GM23338 (cell line): Measurements from ENCODE around the gene EHD3. TPM values are rescaled to one million over a fixed set of nuclear protein-coding genes. Genes with fewer than 3 reads are reported as not detected.

Experiments
- ATAC-seq: fragments of 200-7000 bp; cut with Tn5 transposase; 3 replicates; pipeline ENCODE4 v1.9.1; 2020
- DNase-seq: peaks from one replicate; pipeline ENCODE4 v3.0.0-alpha.2; 2015; ENCODE audit warnings: low spot score
- H2AFZ ChIP-seq: fragments of 200-600 bp; sonication (generic); 2 replicates; pipeline ENCODE4 v1.8.0; 2016; ENCODE audit warnings: antibody characterized with exemption, mild to moderate bottlenecking, moderate library complexity
- H3F3A ChIP-seq: fragments of 200-600 bp; sonication (generic); replicated peaks from 2 replicates; pipeline ENCODE4 v1.8.0; 2017; ENCODE audit warnings: antibody characterized with exemption, mixed run types, low read depth
- H3K27ac ChIP-seq: fragments of 200-600 bp; sonication (generic); 2 replicates; pipeline ENCODE4 v1.6.1; 2016; ENCODE audit warnings: low read depth
- H3K27me3 ChIP-seq: fragments of 200-600 bp; sonication (generic); 2 replicates; pipeline ENCODE4 v1.8.0; 2016; ENCODE audit warnings: mild to moderate bottlenecking, mixed run types, moderate library complexity; ENCODE audit not compliant: insufficient read depth
- H3K36me3 ChIP-seq: fragments of 200-600 bp; sonication (generic); 2 replicates; pipeline ENCODE4 v1.8.0; 2016; ENCODE audit warnings: mild to moderate bottlenecking; ENCODE audit not compliant: insufficient read depth
- H3K4me1 ChIP-seq: fragments of 200-600 bp; sonication (generic); 2 replicates; pipeline ENCODE4 v1.8.0; 2016; ENCODE audit warnings: mild to moderate bottlenecking, moderate library complexity; ENCODE audit not compliant: insufficient read depth
- H3K4me2 ChIP-seq: fragments of 200-600 bp; sonication (generic); 2 replicates; pipeline ENCODE4 v1.7.1; 2017; ENCODE audit warnings: mixed run types
- H3K4me3 ChIP-seq: fragments of 200-600 bp; sonication (generic); 2 replicates; pipeline ENCODE4 v1.6.1; 2016; ENCODE audit warnings: mixed run types
- H3K79me2 ChIP-seq: fragments of 200-600 bp; sonication (generic); replicated peaks from 2 replicates; pipeline ENCODE4 v1.8.0; 2017; ENCODE audit warnings: mild to moderate bottlenecking; ENCODE audit not compliant: insufficient read depth
- H3K9me2 ChIP-seq: fragments of 200-600 bp; sonication (generic); 2 replicates; pipeline ENCODE4 v1.8.0; 2017; ENCODE audit not compliant: insufficient read depth
- H4K20me1 ChIP-seq: fragments of 200-600 bp; sonication (generic); replicated peaks from 2 replicates; pipeline ENCODE4 v1.8.0; 2017; ENCODE audit warnings: mild to moderate bottlenecking; ENCODE audit not compliant: insufficient read depth
- H3K27ac Mint-ChIP-seq: 2 replicates; pipeline ENCODE4 v1.8.0; 2020; ENCODE audit warnings: inconsistent platforms, mild to moderate bottlenecking, moderate library complexity, mixed read lengths
- H3K27me3 Mint-ChIP-seq: 3 replicates; pipeline ENCODE4 v1.8.0; 2022; ENCODE audit warnings: low read depth, mild to moderate bottlenecking, moderate library complexity, mixed read lengths, inconsistent platforms; ENCODE audit not compliant: insufficient read depth, poor library complexity
- H3K36me3 Mint-ChIP-seq: 3 replicates; pipeline ENCODE4 v1.8.0; 2021; ENCODE audit warnings: low read depth, mild to moderate bottlenecking, inconsistent platforms, moderate library complexity, mixed read lengths
- H3K4me1 Mint-ChIP-seq: 3 replicates; pipeline ENCODE4 v1.8.0; 2020; ENCODE audit warnings: mild to moderate bottlenecking, inconsistent platforms, mixed read lengths
- H3K4me3 Mint-ChIP-seq: 3 replicates; pipeline ENCODE4 v1.8.0; 2021; ENCODE audit warnings: moderate library complexity, mild to moderate bottlenecking, inconsistent platforms, mixed read lengths
- H3K9me3 Mint-ChIP-seq: 3 replicates; pipeline ENCODE4 v1.8.0; 2020; ENCODE audit warnings: moderate library complexity, mild to moderate bottlenecking, inconsistent platforms, mixed read lengths
- CREB1 ChIP-seq: fragments of 250-450 bp; sonication (Bioruptor Pico); IDR thresholded peaks from 2 replicates; pipeline ENCODE4 v1.5.0; 2020; ENCODE audit warnings: low read depth, mild to moderate bottlenecking, moderate library complexity
- EZH2 ChIP-seq: fragments of 200-600 bp; sonication (generic); IDR thresholded peaks from one replicate; pipeline ENCODE4 v1.8.0; 2017; ENCODE audit warnings: antibody characterized with exemption, mild to moderate bottlenecking, low read depth; ENCODE audit not compliant: unreplicated experiment
- EZH2phosphoT487 ChIP-seq: fragments of 200-600 bp; sonication (generic); IDR thresholded peaks from one replicate; pipeline ENCODE4 v1.8.1; 2018; ENCODE audit warnings: antibody characterized with exemption; ENCODE audit not compliant: unreplicated experiment
- JUNB ChIP-seq: IDR thresholded peaks from one replicate; pipeline ENCODE4 v1.6.1; 2016; ENCODE audit warnings: antibody characterized with exemption; ENCODE audit not compliant: unreplicated experiment
- NANOG ChIP-seq: IDR thresholded peaks from 2 replicates; pipeline ENCODE4 v1.6.1; 2016; ENCODE audit warnings: antibody characterized with exemption, borderline replicate concordance
- POLR2AphosphoS5 ChIP-seq: IDR thresholded peaks from 2 replicates; pipeline ENCODE4 v1.6.1; 2016; ENCODE audit warnings: antibody characterized with exemption, low read depth
- ZNF114 ChIP-seq: fragments of 250-450 bp; sonication (Bioruptor Pico); IDR thresholded peaks from 2 replicates; pipeline ENCODE4 v1.5.0; 2020; ENCODE audit warnings: mild to moderate bottlenecking, moderate library complexity
- polyA plus RNA-seq: library from polyadenylated mRNA; unstranded; fragments of >200 nt; fragmentation: Nextera tagmentation; extraction: Ambion mirVana; gene quantifications from 2 replicates; pipeline ENCODE4 v1.2.1, GENCODE V29; 2016
- total RNA-seq: library from RNA; depleted of rRNA; stranded (reverse); fragments of >200 nt; shearing (Covaris generic); gene quantifications from 2 replicates; pipeline ENCODE4 v1.2.3, GENCODE V29; 2014
- TF ChIP-seq, protein P1 (sequence below): fragments of 250-450 bp; sonication (Bioruptor Pico); IDR thresholded peaks from 2 replicates; pipeline ENCODE4 v1.5.0; 2020; ENCODE audit warnings: mild to moderate bottlenecking, moderate library complexity
- TF ChIP-seq, protein P2 (sequence below): IDR thresholded peaks from 2 replicates; pipeline ENCODE4 v1.6.1; 2016; ENCODE audit warnings: antibody characterized with exemption
- TF ChIP-seq, protein P3 (sequence below): IDR thresholded peaks from one replicate; pipeline ENCODE4 v1.6.1; 2018; ENCODE audit warnings: antibody characterized with exemption; ENCODE audit not compliant: unreplicated experiment

The EHD3 gene
- total and polyA plus RNA-seq, 2 experiments from 2014 or later: 3.3 to 12.6 TPM

DNA sequence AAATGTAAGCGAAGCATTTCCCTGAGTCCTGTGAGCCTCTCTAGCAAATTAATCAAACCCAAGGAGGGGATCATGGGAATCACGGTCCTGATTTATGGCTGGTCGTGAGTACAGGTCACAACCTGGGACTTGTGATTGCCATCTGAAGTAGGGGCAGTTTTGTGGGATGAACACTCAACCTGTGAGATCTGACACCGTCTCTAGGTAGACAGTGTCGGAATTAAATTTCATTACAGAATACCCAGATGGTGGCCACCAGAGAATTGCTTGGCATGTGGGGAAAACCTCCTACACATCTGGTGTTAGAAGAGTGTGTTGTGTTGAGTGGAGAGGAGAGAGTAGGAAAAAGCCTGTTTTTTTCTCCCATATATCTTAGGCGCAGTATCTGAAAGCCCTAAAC is 29.2 kb upstream of the EHD3 start:
- Mint-ChIP-seq H3K9me3 (no peaks in the 10 kb centered on the region; the same call in 2 of the 3 replicates), H3K4me1 (peaks cover 8% of the 10 kb centered on the region; the same call in 2 of the 3 replicates), H3K27ac (no peak overlapping the region), H3K27me3 (peaks cover 1% of the 10 kb centered on the region), H3K4me3 (no peak overlapping the region), H3K36me3 (no peaks in the 10 kb centered on the region)
- H3K27me3 ChIP-seq: no peaks in the 10 kb centered on the region
- TF ChIP-seq, protein P1, sequence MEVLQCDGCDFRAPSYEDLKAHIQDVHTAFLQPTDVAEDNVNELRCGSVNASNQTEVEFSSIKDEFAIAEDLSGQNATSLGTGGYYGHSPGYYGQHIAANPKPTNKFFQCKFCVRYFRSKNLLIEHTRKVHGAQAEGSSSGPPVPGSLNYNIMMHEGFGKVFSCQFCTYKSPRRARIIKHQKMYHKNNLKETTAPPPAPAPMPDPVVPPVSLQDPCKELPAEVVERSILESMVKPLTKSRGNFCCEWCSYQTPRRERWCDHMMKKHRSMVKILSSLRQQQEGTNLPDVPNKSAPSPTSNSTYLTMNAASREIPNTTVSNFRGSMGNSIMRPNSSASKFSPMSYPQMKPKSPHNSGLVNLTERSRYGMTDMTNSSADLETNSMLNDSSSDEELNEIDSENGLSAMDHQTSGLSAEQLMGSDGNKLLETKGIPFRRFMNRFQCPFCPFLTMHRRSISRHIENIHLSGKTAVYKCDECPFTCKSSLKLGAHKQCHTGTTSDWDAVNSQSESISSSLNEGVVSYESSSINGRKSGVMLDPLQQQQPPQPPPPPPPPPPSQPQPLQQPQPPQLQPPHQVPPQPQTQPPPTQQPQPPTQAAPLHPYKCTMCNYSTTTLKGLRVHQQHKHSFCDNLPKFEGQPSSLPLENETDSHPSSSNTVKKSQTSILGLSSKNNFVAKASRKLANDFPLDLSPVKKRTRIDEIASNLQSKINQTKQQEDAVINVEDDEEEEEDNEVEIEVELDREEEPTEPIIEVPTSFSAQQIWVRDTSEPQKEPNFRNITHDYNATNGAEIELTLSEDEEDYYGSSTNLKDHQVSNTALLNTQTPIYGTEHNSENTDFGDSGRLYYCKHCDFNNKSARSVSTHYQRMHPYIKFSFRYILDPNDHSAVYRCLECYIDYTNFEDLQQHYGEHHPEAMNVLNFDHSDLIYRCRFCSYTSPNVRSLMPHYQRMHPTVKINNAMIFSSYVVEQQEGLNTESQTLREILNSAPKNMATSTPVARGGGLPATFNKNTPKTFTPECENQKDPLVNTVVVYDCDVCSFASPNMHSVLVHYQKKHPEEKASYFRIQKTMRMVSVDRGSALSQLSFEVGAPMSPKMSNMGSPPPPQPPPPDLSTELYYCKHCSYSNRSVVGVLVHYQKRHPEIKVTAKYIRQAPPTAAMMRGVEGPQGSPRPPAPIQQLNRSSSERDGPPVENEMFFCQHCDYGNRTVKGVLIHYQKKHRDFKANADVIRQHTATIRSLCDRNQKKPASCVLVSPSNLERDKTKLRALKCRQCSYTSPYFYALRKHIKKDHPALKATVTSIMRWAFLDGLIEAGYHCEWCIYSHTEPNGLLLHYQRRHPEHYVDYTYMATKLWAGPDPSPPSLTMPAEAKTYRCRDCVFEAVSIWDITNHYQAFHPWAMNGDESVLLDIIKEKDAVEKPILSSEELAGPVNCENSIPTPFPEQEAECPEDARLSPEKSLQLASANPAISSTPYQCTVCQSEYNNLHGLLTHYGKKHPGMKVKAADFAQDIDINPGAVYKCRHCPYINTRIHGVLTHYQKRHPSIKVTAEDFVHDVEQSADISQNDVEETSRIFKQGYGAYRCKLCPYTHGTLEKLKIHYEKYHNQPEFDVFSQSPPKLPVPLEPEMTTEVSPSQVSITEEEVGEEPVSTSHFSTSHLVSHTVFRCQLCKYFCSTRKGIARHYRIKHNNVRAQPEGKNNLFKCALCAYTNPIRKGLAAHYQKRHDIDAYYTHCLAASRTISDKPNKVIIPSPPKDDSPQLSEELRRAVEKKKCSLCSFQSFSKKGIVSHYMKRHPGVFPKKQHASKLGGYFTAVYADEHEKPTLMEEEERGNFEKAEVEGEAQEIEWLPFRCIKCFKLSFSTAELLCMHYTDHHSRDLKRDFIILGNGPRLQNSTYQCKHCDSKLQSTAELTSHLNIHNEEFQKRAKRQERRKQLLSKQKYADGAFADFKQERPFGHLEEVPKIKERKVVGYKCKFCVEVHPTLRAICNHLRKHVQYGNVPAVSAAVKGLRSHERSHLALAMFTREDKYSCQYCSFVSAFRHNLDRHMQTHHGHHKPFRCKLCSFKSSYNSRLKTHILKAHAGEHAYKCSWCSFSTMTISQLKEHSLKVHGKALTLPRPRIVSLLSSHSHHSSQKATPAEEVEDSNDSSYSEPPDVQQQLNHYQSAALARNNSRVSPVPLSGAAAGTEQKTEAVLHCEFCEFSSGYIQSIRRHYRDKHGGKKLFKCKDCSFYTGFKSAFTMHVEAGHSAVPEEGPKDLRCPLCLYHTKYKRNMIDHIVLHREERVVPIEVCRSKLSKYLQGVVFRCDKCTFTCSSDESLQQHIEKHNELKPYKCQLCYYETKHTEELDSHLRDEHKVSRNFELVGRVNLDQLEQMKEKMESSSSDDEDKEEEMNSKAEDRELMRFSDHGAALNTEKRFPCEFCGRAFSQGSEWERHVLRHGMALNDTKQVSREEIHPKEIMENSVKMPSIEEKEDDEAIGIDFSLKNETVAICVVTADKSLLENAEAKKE (CRISPR knock-in tag): no peak
- H4K20me1 ChIP-seq: no peaks in the 10 kb centered on the region
- DNase-seq (no peak), ATAC-seq (no peak)
- H3K9me2 ChIP-seq: 0 out of 2 replicates have a peak, but pooled peaks cover 5% of the 10 kb centered on the region
- no peak overlapping the region for H3K4me3 ChIP-seq
- peaks cover 8% of the 10 kb centered on the region; the same call in 1 of the 2 replicates for H3K4me1 ChIP-seq
- H3K27ac ChIP-seq: no peak overlapping the region
- H3K4me2 ChIP-seq: no peak overlapping the region
- H3K36me3 ChIP-seq: no peaks in the 10 kb centered on the region
- H2AFZ ChIP-seq: no peak overlapping the region
- no peaks in the 10 kb centered on the region for H3F3A ChIP-seq
- H3K79me2 ChIP-seq: no peaks in the 10 kb centered on the region

DNA sequence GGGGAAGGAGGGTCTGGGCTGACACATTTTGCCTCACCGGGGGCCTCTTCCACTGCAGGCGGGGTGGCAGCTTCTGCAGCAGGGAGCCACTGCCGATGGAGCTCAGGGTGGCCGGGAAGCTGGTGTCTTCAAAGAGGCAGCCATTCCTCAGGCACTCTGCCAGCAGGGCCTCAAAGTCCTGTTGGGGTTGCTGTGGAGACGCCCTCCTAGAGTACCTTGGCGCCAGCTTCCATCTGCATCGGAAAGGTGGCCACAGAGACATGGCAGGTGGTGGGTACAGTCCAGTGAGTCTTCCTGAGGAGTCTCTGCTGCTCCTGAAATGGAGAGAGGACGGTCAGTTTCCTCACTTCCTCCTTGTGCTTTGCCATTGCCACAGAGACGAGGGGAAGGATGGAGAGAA is 28.8 kb upstream of the EHD3 start:
- Histone ChIP-seq H3K79me2 (no peaks in the 10 kb centered on the region), H3K4me2 (no peak overlapping the region), H3F3A (no peaks in the 10 kb centered on the region), H3K27ac (no peak overlapping the region), H3K27me3 (no peaks in the 10 kb centered on the region), H3K9me2 (0 out of 2 replicates have a peak, but pooled peaks cover under 1% of the 10 kb centered on the region), H3K36me3 (no peaks in the 10 kb centered on the region), H4K20me1 (no peaks in the 10 kb centered on the region), H3K4me1 (peaks cover 8% of the 10 kb centered on the region; the same call in 1 of the 2 replicates), H2AFZ (no peak overlapping the region; the same call in 1 of the 2 replicates), H3K4me3 (no peak overlapping the region)
- H3K4me3 Mint-ChIP-seq: no peak overlapping the region
- H3K27ac Mint-ChIP-seq: no peak overlapping the region
- ATAC-seq (no peak), DNase-seq (no peak)
- no peaks in the 10 kb centered on the region; the same call in 2 of the 3 replicates for H3K9me3 Mint-ChIP-seq
- no peaks in the 10 kb centered on the region for H3K36me3 Mint-ChIP-seq
- H3K4me1 Mint-ChIP-seq: peaks cover 8% of the 10 kb centered on the region; the same call in 2 of the 3 replicates
- no peaks in the 10 kb centered on the region for H3K27me3 Mint-ChIP-seq
- TF ChIP-seq, protein P2, sequence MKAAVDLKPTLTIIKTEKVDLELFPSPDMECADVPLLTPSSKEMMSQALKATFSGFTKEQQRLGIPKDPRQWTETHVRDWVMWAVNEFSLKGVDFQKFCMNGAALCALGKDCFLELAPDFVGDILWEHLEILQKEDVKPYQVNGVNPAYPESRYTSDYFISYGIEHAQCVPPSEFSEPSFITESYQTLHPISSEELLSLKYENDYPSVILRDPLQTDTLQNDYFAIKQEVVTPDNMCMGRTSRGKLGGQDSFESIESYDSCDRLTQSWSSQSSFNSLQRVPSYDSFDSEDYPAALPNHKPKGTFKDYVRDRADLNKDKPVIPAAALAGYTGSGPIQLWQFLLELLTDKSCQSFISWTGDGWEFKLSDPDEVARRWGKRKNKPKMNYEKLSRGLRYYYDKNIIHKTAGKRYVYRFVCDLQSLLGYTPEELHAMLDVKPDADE: no peak
- TF ChIP-seq NANOG: no peak
- TF ChIP-seq POLR2AphosphoS5: no peak
- TF ChIP-seq CREB1 (CRISPR knock-in tag): no peak
- TF ChIP-seq EZH2: no peak
- no peak for TF ChIP-seq ZNF114
- TF ChIP-seq JUNB: no peak
- TF ChIP-seq, protein P3, sequence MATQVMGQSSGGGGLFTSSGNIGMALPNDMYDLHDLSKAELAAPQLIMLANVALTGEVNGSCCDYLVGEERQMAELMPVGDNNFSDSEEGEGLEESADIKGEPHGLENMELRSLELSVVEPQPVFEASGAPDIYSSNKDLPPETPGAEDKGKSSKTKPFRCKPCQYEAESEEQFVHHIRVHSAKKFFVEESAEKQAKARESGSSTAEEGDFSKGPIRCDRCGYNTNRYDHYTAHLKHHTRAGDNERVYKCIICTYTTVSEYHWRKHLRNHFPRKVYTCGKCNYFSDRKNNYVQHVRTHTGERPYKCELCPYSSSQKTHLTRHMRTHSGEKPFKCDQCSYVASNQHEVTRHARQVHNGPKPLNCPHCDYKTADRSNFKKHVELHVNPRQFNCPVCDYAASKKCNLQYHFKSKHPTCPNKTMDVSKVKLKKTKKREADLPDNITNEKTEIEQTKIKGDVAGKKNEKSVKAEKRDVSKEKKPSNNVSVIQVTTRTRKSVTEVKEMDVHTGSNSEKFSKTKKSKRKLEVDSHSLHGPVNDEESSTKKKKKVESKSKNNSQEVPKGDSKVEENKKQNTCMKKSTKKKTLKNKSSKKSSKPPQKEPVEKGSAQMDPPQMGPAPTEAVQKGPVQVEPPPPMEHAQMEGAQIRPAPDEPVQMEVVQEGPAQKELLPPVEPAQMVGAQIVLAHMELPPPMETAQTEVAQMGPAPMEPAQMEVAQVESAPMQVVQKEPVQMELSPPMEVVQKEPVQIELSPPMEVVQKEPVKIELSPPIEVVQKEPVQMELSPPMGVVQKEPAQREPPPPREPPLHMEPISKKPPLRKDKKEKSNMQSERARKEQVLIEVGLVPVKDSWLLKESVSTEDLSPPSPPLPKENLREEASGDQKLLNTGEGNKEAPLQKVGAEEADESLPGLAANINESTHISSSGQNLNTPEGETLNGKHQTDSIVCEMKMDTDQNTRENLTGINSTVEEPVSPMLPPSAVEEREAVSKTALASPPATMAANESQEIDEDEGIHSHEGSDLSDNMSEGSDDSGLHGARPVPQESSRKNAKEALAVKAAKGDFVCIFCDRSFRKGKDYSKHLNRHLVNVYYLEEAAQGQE: no peak
- no peak for TF ChIP-seq EZH2phosphoT487
